ENCODE data around the gene NPAT.
A peak's percentile ranks its signal among the peaks of the same experiment; 100 is the strongest.

NPAT gene

DNA sequence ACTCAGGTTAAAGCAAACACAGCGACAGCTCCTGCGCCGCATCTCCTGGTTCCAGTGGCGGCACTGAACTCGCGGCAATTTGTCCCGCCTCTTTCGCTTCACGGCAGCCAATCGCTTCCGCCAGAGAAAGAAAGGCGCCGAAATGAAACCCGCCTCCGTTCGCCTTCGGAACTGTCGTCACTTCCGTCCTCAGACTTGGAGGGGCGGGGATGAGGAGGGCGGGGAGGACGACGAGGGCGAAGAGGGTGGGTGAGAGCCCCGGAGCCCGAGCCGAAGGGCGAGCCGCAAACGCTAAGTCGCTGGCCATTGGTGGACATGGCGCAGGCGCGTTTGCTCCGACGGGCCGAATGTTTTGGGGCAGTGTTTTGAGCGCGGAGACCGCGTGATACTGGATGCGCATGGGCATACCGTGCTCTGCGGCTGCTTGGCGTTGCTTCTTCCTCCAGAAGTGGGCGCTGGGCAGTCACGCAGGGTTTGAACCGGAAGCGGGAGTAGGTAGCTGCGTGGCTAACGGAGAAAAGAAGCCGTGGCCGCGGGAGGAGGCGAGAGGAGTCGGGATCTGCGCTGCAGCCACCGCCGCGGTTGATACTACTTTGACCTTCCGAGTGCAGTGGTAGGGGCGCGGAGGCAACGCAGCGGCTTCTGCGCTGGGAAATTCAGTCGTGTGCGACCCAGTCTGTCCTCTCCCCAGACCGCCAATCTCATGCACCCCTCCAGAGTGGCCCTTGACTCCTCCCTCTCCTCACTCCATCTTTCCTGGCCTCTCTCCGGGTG lies at the start of gene NPAT, which contains the start of gene ATM:
Gene NPAT, minus strand, starts transcription at position 65 of the 774 bp plus-strand sequence. CDS start 102 bp downstream, outside the sequence.
Gene ATM, plus strand, starts transcription at position 494 of the 774 bp plus-strand sequence. CDS start 4,558 bp downstream, outside the sequence.
- peak; percentile 98 to 99 for DNase-seq (ENCODE audit: low spot score in 2 of 2)
- Histone ChIP-seq H3K4me1 (peaks cover 25% of the 10 kb centered on the region), H3K27me3 (ENCODE audit: low read depth) (no peaks in the 10 kb centered on the region), H3K9me3 (no peaks in the 10 kb centered on the region), H3K4me3 (peak within 1 kb of the TSS; percentile 69), H3K36me3 (replicated peaks) (peaks cover 14% of the 10 kb centered on the region)
- in situ Hi-C loops (cut with MboI; ENCODE audit: low sequenced_read_pairs) = loop anchor here (10.0 to 25.0 kb wide), 2 partner anchors 272 to 440 kb away; partner anchors contain the start of genes DDX10 and POGLUT3

DNA sequence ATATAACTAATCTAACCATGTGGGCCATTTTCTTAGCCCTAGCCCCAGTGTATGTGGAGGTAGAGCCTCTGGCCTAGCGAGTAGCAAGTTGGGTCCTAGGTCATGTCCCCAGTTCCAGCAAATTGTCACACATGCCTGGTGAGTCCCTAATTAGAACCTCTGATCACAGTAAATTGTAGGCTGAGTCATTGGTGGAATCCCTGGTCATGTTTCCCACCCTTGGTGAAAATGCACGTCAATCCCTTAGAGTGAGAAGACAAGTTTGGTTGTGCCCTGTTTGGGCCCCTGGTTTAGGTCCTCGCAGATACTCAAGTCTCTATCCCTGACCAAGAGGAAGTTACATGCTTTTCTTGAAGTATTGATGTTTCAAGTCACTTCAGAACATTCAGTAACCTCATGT lies 47.1 kb upstream of the NPAT start:
- no peaks in the 10 kb centered on the region for H3K27me3 ChIP-seq (ENCODE audit: low read depth)
- no peaks in the 10 kb centered on the region for H3K9me3 ChIP-seq
- H3K4me3 ChIP-seq = no peak overlapping the region
- in situ Hi-C loops (cut with MboI; ENCODE audit: low sequenced_read_pairs) = no loop called here
- no peaks in the 10 kb centered on the region for H3K4me1 ChIP-seq
- peaks cover 38% of the 10 kb centered on the region for H3K36me3 ChIP-seq (replicated peaks)
- DNase-seq (ENCODE audit: low spot score in 2 of 2) = no peak

DNA sequence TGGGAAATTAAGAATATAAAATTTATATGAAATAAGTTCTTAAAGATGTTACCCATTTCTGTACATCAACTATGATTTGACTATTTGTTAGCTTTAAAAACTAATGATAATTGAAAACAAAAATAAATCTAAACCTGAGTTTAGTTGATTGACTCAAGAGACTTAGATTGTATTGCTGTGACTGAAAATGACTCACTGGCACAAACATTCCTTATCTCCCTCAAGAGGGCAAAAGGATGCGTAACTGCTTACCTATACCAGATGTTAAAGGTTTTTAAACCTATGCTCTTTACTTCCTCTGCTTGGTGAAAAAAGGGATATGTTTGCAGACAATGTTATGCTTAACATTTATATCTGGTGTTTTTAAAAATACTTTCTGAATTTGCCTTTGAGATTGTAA lies 30.7 kb upstream of the NPAT start:
- no peak overlapping the region for H3K4me3 ChIP-seq
- peaks cover 49% of the 10 kb centered on the region for H3K36me3 ChIP-seq (replicated peaks)
- DNase-seq (ENCODE audit: low spot score in 2 of 2) = no peak
- no peaks in the 10 kb centered on the region for H3K27me3 ChIP-seq (ENCODE audit: low read depth)
- in situ Hi-C loops (cut with MboI; ENCODE audit: low sequenced_read_pairs) = no loop called here
- H3K4me1 ChIP-seq = no peaks in the 10 kb centered on the region
- no peaks in the 10 kb centered on the region for H3K9me3 ChIP-seq

DNA sequence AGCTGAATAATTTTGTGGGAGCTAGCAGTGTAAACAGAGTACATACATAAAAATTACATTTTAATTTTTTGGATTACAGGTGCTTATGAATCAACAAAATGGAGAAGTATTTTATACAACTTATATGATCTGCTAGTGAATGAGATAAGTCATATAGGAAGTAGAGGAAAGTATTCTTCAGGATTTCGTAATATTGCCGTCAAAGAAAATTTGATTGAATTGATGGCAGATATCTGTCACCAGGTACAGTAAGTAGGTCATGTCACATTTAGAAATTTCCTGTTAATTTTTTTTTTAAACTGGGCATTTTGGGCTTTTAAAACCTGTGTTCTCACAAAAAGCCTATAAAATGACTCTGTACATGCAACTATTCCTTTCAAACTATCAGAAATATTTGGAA lies 24.4 kb upstream of the NPAT start:
- Histone ChIP-seq H3K4me1 (no peaks in the 10 kb centered on the region), H3K9me3 (no peaks in the 10 kb centered on the region), H3K36me3 (replicated peaks) (peaks cover 34% of the 10 kb centered on the region), H3K27me3 (ENCODE audit: low read depth) (no peaks in the 10 kb centered on the region), H3K4me3 (no peak overlapping the region)
- DNase-seq (ENCODE audit: low spot score in 2 of 2) = no peak
- in situ Hi-C loops (cut with MboI; ENCODE audit: low sequenced_read_pairs) = no loop called here

DNA sequence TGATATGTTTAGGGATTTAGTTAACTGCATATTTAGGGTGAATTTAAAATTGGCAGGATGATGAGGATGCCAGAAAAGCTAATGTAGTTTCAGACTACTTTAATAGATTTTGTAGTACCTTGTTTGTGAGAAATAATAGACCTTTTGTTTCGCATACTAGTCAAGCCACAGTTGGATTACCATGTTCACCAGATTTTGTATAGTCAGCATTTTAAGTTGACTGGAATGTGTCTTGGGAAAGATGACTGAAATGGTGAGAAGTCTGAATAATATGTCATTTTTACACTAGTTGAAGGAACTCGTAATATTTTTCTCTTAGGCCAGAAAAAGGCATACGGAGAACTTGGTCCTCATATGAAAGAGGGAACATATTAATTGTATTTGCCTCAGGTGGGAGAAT lies 23.9 kb upstream of the NPAT start:
- Histone ChIP-seq H3K4me3 (no peak overlapping the region), H3K36me3 (replicated peaks) (peaks cover 30% of the 10 kb centered on the region), H3K9me3 (no peaks in the 10 kb centered on the region), H3K27me3 (ENCODE audit: low read depth) (no peaks in the 10 kb centered on the region), H3K4me1 (no peaks in the 10 kb centered on the region)
- in situ Hi-C loops (cut with MboI; ENCODE audit: low sequenced_read_pairs) = no loop called here
- DNase-seq (ENCODE audit: low spot score in 2 of 2) = no peak

DNA sequence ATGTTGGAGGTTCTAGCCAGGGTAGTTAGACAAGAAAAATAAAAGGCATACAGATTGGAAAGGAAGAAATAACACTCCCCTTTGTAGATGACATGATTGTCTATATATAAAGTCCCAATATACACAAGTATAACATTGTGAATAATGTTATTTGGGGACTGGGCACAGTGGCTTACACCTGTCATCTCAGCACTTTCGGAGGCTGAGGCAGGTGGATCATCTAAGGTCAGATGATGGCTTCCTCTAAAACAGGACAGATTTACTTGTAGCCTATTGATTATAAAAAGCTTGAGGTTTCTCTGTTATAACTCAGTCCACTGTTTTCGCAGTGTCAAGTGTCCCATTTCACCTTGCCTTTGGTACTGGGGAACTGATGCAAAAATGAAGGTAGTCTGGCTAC lies 20.0 kb upstream of the NPAT start:
- H3K4me1 ChIP-seq = no peaks in the 10 kb centered on the region
- no peaks in the 10 kb centered on the region for H3K9me3 ChIP-seq
- in situ Hi-C loops (cut with MboI; ENCODE audit: low sequenced_read_pairs) = no loop called here
- no peaks in the 10 kb centered on the region for H3K27me3 ChIP-seq (ENCODE audit: low read depth)
- no peak for DNase-seq (ENCODE audit: low spot score in 2 of 2)
- no peak overlapping the region for H3K4me3 ChIP-seq
- peaks cover 29% of the 10 kb centered on the region for H3K36me3 ChIP-seq (replicated peaks)

DNA sequence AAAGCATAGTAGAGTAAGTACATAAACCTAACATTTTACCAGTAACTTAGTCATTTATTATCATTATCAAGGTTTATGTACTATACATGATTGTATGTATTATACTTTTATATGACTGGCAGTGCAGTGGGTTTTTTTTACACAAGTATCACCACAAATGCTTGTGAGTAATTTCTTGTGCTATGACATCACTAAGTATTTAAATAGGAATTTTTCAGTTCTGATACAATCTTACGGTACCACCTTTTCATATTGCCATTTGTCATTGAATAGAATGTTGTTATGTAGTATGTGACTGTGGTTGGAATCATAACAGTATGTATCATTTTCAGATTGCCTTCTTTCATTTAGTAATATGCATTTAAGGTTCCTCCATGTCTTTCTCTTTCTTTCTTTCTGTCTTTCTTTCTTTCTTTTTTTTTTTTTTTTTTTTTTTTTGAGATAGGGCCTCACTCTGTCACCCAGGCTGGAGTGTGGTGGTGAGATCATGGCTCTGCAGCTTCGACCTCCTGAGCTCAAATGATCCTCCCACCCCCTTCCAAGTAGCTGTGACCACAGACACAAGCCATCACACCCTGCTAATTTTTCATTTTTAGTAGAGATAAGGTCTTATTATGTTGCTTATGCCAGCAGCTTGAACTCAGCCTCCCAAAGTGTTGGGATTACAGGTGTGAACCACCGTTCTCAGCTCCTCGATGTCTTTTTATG lies 19.0 kb upstream of the NPAT start:
- in situ Hi-C loops (cut with MboI; ENCODE audit: low sequenced_read_pairs) = no loop called here
- no peaks in the 10 kb centered on the region for H3K4me1 ChIP-seq
- no peaks in the 10 kb centered on the region for H3K27me3 ChIP-seq (ENCODE audit: low read depth)
- no peak overlapping the region for H3K4me3 ChIP-seq
- no peak for DNase-seq (ENCODE audit: low spot score in 2 of 2)
- no peaks in the 10 kb centered on the region for H3K9me3 ChIP-seq
- peaks cover 28% of the 10 kb centered on the region for H3K36me3 ChIP-seq (replicated peaks)

DNA sequence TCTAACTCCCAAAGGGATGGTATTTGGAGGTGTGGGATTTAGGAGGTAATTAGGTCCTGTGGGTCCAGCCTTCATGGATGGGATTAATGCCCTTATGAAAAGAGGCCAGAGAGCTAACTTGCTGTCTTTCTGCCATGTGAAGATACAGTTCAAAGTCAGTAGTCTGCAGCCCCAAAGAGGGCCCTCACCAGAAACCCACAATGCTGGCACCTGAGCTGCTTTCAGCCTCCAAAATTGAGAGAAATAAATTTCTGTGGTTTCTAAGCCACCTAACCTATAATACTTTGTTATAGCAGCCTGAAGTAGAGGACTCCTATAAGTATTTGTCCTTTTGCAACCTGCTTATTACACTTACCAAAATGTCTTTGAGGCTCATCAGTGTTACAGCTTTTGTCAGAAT lies 16.6 kb upstream of the NPAT start:
- Histone ChIP-seq H3K9me3 (no peaks in the 10 kb centered on the region), H3K4me3 (no peak overlapping the region), H3K36me3 (replicated peaks) (peaks cover 24% of the 10 kb centered on the region), H3K4me1 (no peaks in the 10 kb centered on the region), H3K27me3 (ENCODE audit: low read depth) (no peaks in the 10 kb centered on the region)
- no peak for DNase-seq (ENCODE audit: low spot score in 2 of 2)
- in situ Hi-C loops (cut with MboI; ENCODE audit: low sequenced_read_pairs) = no loop called here

DNA sequence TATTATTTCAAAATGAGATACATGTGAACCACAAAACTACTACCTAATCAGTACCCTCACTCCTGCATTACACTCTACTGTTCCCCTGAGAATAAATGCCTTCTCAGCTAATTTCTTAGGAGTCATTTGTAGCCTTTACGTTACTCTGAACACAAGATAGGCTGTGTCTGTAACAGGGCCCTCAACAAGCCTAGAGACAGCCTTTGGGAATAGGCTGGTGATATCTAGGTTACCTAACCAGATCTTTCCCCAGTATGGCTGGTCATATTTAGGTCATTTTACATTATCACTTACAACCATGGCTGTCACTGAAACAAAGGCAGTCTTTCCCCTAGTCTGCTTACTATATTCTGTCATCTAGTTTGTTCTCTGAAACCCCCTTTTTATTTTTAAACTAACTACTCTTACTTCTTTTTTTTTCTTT lies 14.6 kb upstream of the NPAT start:
- in situ Hi-C loops (cut with MboI; ENCODE audit: low sequenced_read_pairs) = no loop called here
- no peaks in the 10 kb centered on the region for H3K27me3 ChIP-seq (ENCODE audit: low read depth)
- no peaks in the 10 kb centered on the region for H3K9me3 ChIP-seq
- DNase-seq (ENCODE audit: low spot score in 2 of 2) = no peak
- H3K4me1 ChIP-seq = no peaks in the 10 kb centered on the region
- H3K4me3 ChIP-seq = no peak overlapping the region
- H3K36me3 ChIP-seq (replicated peaks) = peaks cover 28% of the 10 kb centered on the region

DNA sequence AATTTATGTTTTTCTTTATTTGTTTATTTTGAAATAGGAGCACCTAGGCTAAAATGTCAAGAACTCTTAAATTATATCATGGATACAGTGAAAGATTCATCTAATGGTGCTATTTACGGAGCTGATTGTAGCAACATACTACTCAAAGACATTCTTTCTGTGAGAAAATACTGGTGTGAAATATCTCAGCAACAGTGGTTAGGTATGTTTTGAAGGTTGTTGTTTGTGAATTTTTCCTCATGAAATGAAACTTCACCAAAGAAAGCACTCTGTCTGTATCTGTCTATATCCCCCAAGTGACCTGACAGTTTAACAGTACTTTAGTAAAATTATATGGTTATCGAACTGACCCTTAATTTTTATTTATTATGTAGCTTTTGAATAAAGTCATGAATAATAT lies 13.2 kb upstream of the NPAT start:
- Histone ChIP-seq H3K36me3 (replicated peaks) (peaks cover 40% of the 10 kb centered on the region), H3K4me1 (no peaks in the 10 kb centered on the region), H3K9me3 (no peaks in the 10 kb centered on the region; the same call in 1 of the 2 replicates), H3K4me3 (no peak overlapping the region), H3K27me3 (ENCODE audit: low read depth) (no peaks in the 10 kb centered on the region)
- in situ Hi-C loops (cut with MboI; ENCODE audit: low sequenced_read_pairs) = no loop called here
- DNase-seq (ENCODE audit: low spot score in 2 of 2) = no peak

DNA sequence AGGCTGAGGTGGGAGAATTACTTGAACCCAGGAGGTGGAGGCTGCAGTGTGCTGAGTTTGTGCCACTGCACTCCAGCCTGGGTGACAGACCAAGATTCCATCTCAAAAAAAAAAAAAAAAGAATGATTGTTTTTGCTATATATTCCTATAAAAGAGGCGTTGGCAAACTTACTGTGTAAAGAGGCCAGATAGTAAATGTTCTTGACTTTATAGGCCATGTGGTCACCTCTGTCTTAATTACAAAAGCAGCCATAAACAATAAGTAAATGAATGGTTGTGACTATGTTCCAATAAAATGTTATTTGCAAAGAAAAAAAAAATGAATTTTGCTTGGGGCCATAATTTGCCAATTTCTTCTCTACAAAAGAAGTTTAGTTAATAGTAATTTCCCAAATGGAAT lies 12.8 kb upstream of the NPAT start:
- Histone ChIP-seq H3K36me3 (replicated peaks) (peaks cover 40% of the 10 kb centered on the region), H3K4me1 (no peaks in the 10 kb centered on the region), H3K27me3 (ENCODE audit: low read depth) (no peaks in the 10 kb centered on the region), H3K9me3 (no peaks in the 10 kb centered on the region; the same call in 1 of the 2 replicates), H3K4me3 (no peak overlapping the region)
- no peak for DNase-seq (ENCODE audit: low spot score in 2 of 2)
- in situ Hi-C loops (cut with MboI; ENCODE audit: low sequenced_read_pairs) = no loop called here

DNA sequence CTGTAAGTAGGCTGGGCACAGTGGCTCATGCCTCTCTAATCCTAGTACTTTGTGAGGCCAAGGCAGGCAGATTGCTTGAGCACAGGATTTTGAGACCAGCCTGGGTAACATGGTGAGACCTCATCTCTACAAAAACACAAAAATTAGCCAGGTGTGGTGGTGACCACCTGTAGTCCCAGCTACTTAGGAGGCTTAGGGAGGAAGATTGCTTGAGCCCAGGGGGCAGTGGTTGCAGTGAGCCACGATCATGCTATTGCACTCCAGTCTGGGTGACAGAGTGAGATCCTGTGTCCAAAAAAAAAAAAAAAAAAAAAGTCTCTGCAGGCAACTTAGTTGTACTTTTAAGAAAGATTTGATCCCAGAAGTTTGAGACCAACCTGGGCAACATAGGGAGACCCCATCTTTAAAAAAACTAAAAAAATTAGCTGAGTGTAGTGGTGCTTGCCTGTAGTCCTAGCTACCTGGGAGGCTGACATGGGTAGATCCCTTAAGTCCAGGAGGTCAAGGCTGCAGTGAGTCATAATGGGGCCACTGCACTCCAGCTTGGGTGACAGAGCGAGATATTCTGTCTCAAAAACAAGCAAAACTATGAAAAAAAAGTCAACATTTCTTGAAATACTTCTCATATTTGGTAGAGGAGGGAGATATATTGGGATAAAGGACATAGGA lies 11.0 kb upstream of the NPAT start:
- no peaks in the 10 kb centered on the region; the same call in 1 of the 2 replicates for H3K9me3 ChIP-seq
- no peaks in the 10 kb centered on the region for H3K27me3 ChIP-seq (ENCODE audit: low read depth)
- DNase-seq (ENCODE audit: low spot score in 2 of 2) = no peak
- in situ Hi-C loops (cut with MboI; ENCODE audit: low sequenced_read_pairs) = no loop called here
- H3K4me3 ChIP-seq = no peak overlapping the region
- H3K36me3 ChIP-seq (replicated peaks) = peaks cover 52% of the 10 kb centered on the region
- H3K4me1 ChIP-seq = no peaks in the 10 kb centered on the region; the same call in 1 of the 2 replicates

DNA sequence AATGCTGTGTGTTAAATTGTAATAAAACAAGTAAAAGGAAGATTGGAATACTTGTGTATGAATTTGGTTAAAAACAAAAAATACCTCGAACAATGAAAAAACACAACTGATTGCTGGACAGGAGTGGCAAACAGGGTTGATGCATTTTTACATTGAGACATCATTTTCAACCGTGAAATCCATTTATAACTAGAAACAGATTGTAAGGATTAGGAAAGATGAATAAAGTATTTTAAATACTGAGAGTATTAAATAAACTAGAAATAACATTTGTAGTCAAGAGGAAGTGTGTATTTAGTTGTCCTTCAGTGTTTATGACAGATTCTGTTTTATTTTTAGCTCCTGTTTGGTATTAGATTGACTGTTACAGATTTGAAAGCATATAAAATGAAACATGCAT lies 5.8 kb upstream of the NPAT start:
- peaks cover 16% of the 10 kb centered on the region for H3K4me1 ChIP-seq
- H3K9me3 ChIP-seq = no peaks in the 10 kb centered on the region; the same call in 1 of the 2 replicates
- in situ Hi-C loops (cut with MboI; ENCODE audit: low sequenced_read_pairs) = loop anchor here (10.0 kb wide), 1 partner anchor 267 kb away; the partner anchor contains the start of gene POGLUT3
- H3K36me3 ChIP-seq (replicated peaks) = peaks cover 45% of the 10 kb centered on the region
- no peak overlapping the region for H3K4me3 ChIP-seq
- no peaks in the 10 kb centered on the region for H3K27me3 ChIP-seq (ENCODE audit: low read depth)
- no peak for DNase-seq (ENCODE audit: low spot score in 2 of 2)

Measured in HAP-1 (cell line).